ENCODE data around the gene ITGAE. TPM values are rescaled to one million over a fixed set of nuclear protein-coding genes. Genes with fewer than 3 reads are reported as not detected.
"Not testable (repeated sequence)": the region's sequence is repeated elsewhere in the genome, so short reads cannot be mapped to it uniquely, and the experiment has no call there.

ITGAE gene
- total RNA-seq, 4 donors from 2014 or later = 16.1 to 29.5 (median 21.4) TPM

DNA sequence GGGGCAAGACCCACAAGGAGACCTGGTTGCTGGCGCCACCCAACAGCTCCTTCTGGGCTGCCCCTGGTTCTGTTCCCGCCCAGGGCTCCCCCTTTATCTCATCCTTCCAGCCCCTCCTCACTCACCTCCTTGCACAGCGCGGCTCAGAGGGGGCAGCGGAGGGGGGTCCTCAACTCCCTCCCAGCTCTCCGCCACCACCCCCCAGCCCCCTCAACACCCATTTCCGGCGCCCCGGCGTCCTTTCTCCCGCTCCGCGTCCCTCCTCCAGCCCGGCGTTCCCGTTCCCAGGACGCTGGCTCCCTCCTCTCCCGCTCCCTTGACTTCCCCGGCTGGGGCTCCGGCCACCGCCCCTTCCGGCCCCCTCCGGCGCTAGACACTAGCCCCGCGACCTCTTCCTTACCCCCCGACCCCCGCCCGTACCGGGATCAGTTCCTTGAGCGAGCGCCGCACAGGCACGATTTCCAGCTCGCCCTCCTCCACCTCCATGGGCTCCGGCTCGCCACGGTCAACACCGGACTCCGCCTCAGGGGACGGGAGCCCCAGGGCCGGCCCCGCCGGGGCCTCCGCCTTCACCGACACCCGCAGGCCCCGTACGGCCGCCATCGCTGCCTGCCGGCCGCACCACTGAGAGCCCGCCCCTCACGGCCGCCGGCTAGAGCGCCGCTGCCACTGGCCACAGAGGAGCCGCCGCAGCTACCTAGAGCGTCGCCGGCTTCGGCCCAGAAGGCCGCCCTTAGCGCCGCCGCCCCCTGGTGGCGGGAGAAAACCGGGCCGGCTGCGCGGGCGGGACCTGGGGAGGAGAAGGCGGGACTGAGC is 44.8 kb upstream of the ITGAE start, which contains the start of gene NCBP3:
Gene NCBP3, minus strand, starts transcription at position 626 of the 816 bp plus-strand sequence. Its CDS starts 23 bp downstream, at position 603.
- intact Hi-C loops (cut with DNase I) = no loop called here
- Histone ChIP-seq H3K36me3 (peaks cover 5 to 37% (median 19%) of the 10 kb centered on the region in 4 donors), H3K27ac (replicated peaks in 1 of 4) (peak within 1 kb of the TSS; percentile 89 to 95 (median 90)), H3K27me3 (no peaks in the 10 kb centered on the region), H3K4me1 (peaks cover 19 to 26% (median 24%) of the 10 kb centered on the region in 4 donors), H3K9me3 (no peaks in the 10 kb centered on the region), H3K4me3 (peak within 1 kb of the TSS; percentile 80 to 94 (median 84))
- TF ChIP-seq POLR2AphosphoS5 (IDR thresholded peaks at IDR 0.05) (peak; percentile 92 to 93), POLR2A (IDR thresholded peaks at IDR 0.05; ENCODE audit: low read depth) (peak; percentile 72), EP300 (IDR thresholded peaks at IDR 0.05) (no peak)
- TF ChIP-seq, protein P1, sequence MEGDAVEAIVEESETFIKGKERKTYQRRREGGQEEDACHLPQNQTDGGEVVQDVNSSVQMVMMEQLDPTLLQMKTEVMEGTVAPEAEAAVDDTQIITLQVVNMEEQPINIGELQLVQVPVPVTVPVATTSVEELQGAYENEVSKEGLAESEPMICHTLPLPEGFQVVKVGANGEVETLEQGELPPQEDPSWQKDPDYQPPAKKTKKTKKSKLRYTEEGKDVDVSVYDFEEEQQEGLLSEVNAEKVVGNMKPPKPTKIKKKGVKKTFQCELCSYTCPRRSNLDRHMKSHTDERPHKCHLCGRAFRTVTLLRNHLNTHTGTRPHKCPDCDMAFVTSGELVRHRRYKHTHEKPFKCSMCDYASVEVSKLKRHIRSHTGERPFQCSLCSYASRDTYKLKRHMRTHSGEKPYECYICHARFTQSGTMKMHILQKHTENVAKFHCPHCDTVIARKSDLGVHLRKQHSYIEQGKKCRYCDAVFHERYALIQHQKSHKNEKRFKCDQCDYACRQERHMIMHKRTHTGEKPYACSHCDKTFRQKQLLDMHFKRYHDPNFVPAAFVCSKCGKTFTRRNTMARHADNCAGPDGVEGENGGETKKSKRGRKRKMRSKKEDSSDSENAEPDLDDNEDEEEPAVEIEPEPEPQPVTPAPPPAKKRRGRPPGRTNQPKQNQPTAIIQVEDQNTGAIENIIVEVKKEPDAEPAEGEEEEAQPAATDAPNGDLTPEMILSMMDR (IDR thresholded peaks at IDR 0.05) = peak; percentile 96 to 97 (median 97)
- peak; percentile 95 for DNase-seq (ENCODE audit: extremely low spot score)
- WGBS = 2% methylated on average over 9 of the region's 76 CpGs

DNA sequence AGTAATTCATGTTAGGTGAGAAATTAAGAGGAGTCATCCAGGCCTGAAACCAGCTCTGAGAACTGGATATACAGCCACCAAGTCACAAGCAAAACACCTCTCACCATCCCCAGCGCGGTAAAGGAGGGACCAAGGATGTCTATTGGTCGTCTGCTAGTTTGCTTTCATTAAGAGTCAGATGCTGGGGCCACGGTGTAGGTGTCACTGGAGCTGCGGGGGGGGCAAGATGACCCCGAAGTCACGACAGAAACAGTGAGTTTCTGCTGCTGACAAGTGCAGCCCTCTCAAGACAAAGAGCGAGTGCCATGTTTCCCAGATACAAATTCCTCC is 44.3 kb upstream of the ITGAE start:
- intact Hi-C loops (cut with DNase I) = no loop called here

DNA sequence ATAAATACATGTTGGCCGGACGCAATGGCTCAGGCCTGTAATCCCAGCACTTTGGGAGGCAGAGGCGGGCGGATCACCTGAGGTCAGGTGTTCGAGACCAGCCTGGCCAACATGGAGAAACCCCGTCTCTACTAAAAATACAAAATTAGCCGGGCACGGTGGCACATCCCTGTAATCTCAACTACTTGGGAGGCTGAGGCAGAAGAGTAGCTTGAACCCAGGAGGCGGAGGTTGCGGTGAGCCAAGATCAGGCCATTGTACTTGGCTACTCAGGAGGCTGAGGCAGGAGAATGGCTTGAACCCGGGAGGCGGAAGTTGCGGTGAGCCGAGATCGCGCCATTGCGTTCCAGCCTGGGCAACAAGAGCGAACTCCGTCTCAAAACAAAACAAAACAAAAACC is 43.6 kb upstream of the ITGAE start:
- peaks cover 23 to 26% (median 24%) of the 10 kb centered on the region in 4 donors for H3K4me1 ChIP-seq
- 94% methylated on average over 19 of the region's 19 CpGs for WGBS
- DNase-seq (ENCODE audit: extremely low spot score); H3K9me3 ChIP-seq; H3K27me3 ChIP-seq: not testable (repeated sequence)
- intact Hi-C loops (cut with DNase I) = loop anchor here (5.0 kb wide), 1 partner anchor 107 kb away; no protein-coding TSS in a partner anchor
- peaks cover 16 to 50% (median 29%) of the 10 kb centered on the region in 4 donors for H3K36me3 ChIP-seq
- H3K27ac ChIP-seq (replicated peaks in 1 of 4) = peak overlapping the region in 1 of 4 donors; percentile 89
- H3K4me3 ChIP-seq = peak overlapping the region; percentile 80 to 94 (median 84)

More for the DNA sequence above, 44.3 kb upstream of the ITGAE start:
- no peaks in the 10 kb centered on the region for H3K9me3 ChIP-seq
- TF ChIP-seq POLR2A (IDR thresholded peaks at IDR 0.05; ENCODE audit: low read depth) (no peak), POLR2AphosphoS5 (IDR thresholded peaks at IDR 0.05) (no peak), EP300 (IDR thresholded peaks at IDR 0.05) (no peak)
- TF ChIP-seq, protein P1 (IDR thresholded peaks at IDR 0.05) = no peak
- H3K36me3 ChIP-seq = peaks cover 9 to 43% (median 22%) of the 10 kb centered on the region in 4 donors
- 2% methylated on average over 7 of the region's 8 CpGs for WGBS
- H3K27me3 ChIP-seq = no peaks in the 10 kb centered on the region
- peak overlapping the region; percentile 89 to 95 (median 90) for H3K27ac ChIP-seq (replicated peaks in 1 of 4)
- peaks cover 22 to 26% (median 24%) of the 10 kb centered on the region in 4 donors for H3K4me1 ChIP-seq
- H3K4me3 ChIP-seq = peak overlapping the region; percentile 80 to 94 (median 84)
- DNase-seq (ENCODE audit: extremely low spot score) = no peak

DNA sequence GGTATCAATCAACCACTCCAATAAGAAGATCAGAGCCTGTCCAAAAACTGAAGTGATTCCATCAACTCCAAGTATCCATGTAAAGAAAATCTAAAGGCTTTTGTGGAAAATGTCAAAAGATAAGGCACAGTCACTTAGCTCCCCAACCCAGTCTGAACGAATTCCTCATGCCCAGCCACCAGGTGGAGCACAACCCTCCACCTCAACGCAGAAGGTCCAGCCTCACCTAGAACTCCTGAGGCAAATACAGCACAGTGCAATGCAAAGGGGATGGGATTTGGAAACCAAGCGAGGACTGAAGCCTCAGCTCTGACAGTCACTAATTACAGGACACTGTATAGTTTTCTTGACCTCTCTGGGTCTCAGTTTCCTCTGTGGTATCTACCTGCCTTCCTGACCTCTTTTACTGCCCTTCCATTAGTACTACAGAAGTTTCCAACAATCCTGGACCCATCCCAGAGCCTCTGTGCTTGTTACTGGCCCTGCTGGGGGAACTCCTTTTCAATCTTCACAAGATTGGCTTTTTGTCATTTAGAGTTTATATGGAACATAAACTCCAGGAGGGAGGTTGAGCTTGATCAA is 43.0 kb upstream of the ITGAE start:
- peaks cover 21 to 55% (median 34%) of the 10 kb centered on the region in 4 donors for H3K36me3 ChIP-seq
- intact Hi-C loops (cut with DNase I) = loop anchor here (5.0 kb wide), 1 partner anchor 107 kb away; no protein-coding TSS in a partner anchor
- no peak for TF ChIP-seq POLR2AphosphoS5 (IDR thresholded peaks at IDR 0.05)
- TF ChIP-seq, protein P1 (IDR thresholded peaks at IDR 0.05) = peak in 2 of 3 experiments; percentile 35 to 47
- no peak overlapping the region for H3K27ac ChIP-seq (replicated peaks in 1 of 4)
- H3K9me3 ChIP-seq = no peaks in the 10 kb centered on the region
- H3K4me3 ChIP-seq = no peak overlapping the region
- peaks cover 23 to 26% (median 24%) of the 10 kb centered on the region in 4 donors for H3K4me1 ChIP-seq
- DNase-seq (ENCODE audit: extremely low spot score) = no peak
- H3K27me3 ChIP-seq = no peaks in the 10 kb centered on the region
- WGBS = 36% methylated on average over 3 of the region's 3 CpGs

DNA sequence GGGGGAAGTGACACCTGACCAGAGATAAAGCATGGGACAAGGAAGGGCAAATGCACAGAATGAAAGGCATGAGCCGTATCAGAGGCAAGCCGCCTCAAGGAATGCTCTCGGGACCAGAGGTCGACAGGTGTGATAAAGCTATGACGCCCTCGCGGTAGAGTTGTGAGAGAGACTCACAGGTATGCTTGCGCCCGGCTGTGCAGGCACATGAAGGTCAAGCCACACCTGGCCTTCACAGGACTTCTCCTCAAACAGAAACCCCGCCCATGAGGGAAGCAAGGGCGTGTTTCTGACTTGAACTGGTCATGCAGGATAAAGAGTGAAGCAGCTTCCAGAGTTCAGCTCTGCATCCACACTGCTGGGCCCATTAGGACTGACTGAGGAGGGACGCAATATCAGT is 37.2 kb upstream of the ITGAE start:
- Histone ChIP-seq H3K4me1 (peaks cover 13 to 21% (median 17%) of the 10 kb centered on the region in 4 donors), H3K27ac (replicated peaks in 1 of 4) (no peak overlapping the region), H3K27me3 (no peaks in the 10 kb centered on the region), H3K9me3 (no peaks in the 10 kb centered on the region), H3K36me3 (peaks cover 24 to 93% (median 67%) of the 10 kb centered on the region in 4 donors), H3K4me3 (no peak overlapping the region)
- no peak for TF ChIP-seq EP300 (IDR thresholded peaks at IDR 0.05)
- TF ChIP-seq POLR2AphosphoS5 (IDR thresholded peaks at IDR 0.05) = no peak
- TF ChIP-seq POLR2A (IDR thresholded peaks at IDR 0.05; ENCODE audit: low read depth) = no peak
- TF ChIP-seq, protein P1 (IDR thresholded peaks at IDR 0.05) = no peak
- 90% methylated on average over 12 of the region's 12 CpGs for WGBS
- no peak for DNase-seq (ENCODE audit: extremely low spot score)
- intact Hi-C loops (cut with DNase I) = no loop called here

Measured in esophagus muscularis mucosa (tissue), 4 donors.